ENCODE measurements around the gene NTN3.

- TF ChIP-seq CTCF (IDR thresholded peaks at IDR 0.05) (peak in 2 of 6 experiments; percentile 13 to 38), EP300 (IDR thresholded peaks at IDR 0.05) (no peak), POLR2A (IDR thresholded peaks at IDR 0.05) (no peak)
Observed at GRCh38 chr16:2467528-2468232, 3.4 kb upstream of the NTN3 start.
